Mesenteric fat pad (tissue), 1 donor: ENCODE data around the gene SNX14. TPM values are rescaled to one million over a fixed set of nuclear protein-coding genes. Genes with fewer than 3 reads are reported as not detected.
"Not testable (repeated sequence)": the region's sequence is repeated elsewhere in the genome, so short reads cannot be mapped to it uniquely, and the experiment has no call there.

ENCODE experiments used
- DNase-seq: peaks from one replicate; pipeline ENCODE4 v3.0.0-alpha.2; 2020; ENCODE audit warnings: low spot score
- total RNA-seq: library from RNA; stranded (reverse); fragmentation: NEBNext Ultra II Directional; extraction: Animal tissue kit (Norgen Biotek cat#: 25700); gene quantifications from one replicate; pipeline ENCODE4 v1.2.1, GENCODE V29; 2021
- donor health status: DM: yes; HTN: yes; CAD: no.

SNX14 gene
- total RNA-seq, 1 donor from 2014 or later, result 57.2 TPM

- DNase-seq, result no peak
These were observed 1.6 kb downstream of the SNX14 start for GRCh38 chr6:85592033-85592432.

DNA sequence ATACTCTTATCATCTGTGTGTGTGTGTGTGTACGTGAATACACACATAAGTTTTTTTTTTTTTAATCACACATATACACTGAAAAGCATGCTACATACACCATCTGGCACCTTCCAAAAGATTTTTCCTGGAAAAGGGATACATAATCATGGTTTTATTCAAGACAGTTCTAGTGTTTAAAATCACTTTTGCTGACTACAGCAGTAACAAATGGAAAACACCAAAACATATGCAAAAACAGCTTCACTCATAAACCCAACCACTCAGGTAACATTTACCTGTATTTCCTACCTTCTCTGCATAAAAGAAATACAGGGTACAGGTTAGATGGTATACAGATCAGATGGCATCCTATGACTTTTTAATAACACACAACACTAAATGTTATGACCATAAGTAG lies 2.5 kb downstream of the SNX14 start:
- no peak for DNase-seq

GRCh38 chr6:85585741-85586140 lies 7.9 kb downstream of the SNX14 start:
- DNase-seq, result no peak

- DNase-seq, result not testable (repeated sequence)
These were observed 10.8 kb downstream of the SNX14 start for GRCh38 chr6:85582832-85583231.

DNA sequence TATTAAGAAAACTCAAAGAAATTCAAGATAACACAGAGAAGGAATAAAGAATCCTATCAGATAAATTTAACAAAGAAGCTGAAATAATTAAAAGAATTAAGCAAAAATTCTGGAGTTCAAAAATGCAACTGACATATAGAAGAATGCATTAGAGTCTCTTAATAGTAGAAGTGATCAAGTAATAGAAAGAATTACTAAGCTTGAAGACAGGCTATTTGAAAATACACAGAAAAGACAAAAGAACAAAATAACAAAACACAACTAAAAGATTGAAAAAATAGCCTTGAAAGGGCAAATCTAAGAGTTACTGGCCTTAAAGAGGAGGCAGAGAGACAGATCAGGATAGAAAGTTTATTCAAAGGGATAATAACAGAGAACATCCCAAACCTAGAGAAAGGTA lies 12.1 kb downstream of the SNX14 start:
- no peak for DNase-seq

GRCh38 chr6:85580878-85581267 lies 12.8 kb downstream of the SNX14 start:
- no peak for DNase-seq

GRCh38 chr6:85580118-85580877 lies 13.4 kb downstream of the SNX14 start:
- no peak for DNase-seq

DNA sequence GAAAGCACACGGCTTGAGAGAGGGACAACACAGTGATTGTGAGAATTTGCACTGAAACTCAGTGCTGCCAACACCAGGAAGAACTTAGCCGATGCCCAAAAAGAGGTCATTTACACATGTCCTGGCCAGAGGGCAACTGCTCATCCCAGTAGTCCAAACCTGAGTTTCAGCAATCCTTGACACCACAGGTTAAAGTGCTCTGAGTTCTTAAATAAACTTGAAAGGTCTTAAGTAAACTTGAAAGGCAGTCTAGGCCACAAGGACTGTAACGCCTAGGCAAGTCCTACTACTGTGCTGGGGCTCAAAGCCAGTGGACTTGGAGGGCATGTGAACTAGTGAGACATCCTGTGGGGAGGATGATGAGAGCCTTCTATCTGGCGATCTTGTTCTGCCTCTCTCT lies 14.1 kb downstream of the SNX14 start:
- DNase-seq, result no peak

DNA sequence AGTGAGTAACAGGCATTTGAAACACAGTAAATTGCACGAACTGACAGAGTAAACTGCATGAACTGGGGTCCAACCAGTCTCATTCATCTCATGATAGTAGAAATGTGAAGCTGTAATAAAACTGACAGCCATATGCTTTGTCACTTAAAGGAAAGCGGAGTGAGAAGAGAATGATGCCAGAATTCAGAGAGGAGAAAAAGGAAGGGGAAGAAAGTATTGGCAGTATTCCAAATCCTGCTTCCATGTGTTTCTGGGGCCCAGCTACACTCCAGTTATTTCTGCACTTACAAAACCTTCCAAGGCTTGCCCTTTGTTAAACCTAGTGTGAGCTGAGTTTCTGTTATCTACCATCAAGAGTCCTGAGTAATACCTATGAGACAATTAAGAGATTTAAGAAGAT lies 17.2 kb downstream of the SNX14 start:
- no peak for DNase-seq

- no peak for DNase-seq
These were observed 18.6 kb downstream of the SNX14 start for GRCh38 chr6:85574932-85575598.

DNA sequence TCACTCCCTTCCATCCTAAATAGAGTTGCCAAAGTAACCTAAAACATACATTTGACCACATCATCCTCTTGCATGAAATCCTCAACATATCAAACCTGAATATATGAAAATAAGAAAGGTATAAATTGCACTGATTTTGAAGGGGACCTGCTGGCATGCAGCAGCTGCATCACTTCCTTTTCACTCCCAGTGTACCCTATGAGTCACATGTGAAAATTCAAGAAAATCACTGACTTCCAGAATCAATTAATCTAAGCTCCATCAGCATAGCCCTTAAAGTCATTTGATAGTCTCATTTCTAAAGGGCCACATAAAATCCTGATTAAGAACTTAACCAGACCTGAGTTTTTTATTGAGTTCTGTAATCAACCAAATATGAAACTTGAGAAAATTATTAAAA lies 24.3 kb downstream of the SNX14 start:
- DNase-seq, result no peak

DNA sequence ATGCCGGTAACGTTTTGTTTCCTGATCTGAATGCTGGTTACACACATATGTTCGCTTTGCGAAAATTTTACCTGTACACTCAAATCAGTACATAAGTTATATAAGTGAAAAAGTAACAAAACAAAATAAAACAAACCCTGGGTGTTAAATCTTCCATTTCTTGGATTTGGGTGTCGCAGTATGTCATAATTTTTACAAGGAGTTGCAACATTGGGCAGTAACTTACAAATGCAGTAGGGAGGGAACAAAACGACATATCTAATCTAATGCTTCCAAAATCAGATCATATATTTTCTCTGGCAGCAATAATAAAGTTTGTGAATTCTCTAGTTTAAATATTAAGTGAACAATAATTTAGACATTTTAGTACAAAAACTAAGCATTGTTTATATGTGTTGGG lies 25.2 kb downstream of the SNX14 start:
- DNase-seq, result no peak

DNA sequence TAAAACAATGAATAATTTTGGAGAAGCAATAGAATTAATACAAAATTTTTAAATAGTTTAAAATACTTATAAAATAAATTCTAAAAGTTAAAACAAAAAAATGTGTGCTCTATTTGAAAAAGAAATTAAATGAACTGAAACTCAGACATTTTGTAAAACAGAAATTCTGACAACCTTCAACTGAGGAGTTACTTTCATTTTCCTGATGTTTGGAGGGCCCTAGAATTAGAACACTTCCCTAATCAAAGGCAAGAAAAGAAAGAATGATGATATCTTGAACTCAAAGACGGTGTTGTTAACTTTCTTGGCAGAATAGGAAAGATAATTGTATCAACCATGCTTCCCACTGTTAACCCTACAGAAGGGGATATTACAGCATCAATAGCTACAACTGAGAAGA lies 27.9 kb downstream of the SNX14 start:
- DNase-seq, result no peak

DNA sequence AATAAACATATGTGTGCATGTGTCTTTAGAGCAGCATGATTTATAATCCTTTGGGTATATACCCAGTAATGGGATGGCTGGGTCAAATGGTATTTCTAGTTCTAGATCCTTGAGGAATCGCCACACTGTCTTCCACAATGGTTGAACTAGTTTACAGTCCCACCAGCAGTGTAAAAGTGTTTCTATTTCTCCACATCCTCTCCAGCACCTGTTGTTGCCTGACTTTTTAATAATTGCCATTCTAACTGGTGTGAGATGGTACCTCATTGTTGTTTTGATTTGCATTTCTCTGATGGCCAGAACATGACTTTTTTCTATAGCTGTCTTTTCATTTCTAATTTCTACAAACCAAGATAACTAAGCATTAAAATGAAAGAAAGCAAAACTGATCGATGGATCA lies 29.4 kb downstream of the SNX14 start:
- DNase-seq, result not testable (repeated sequence)

DNA sequence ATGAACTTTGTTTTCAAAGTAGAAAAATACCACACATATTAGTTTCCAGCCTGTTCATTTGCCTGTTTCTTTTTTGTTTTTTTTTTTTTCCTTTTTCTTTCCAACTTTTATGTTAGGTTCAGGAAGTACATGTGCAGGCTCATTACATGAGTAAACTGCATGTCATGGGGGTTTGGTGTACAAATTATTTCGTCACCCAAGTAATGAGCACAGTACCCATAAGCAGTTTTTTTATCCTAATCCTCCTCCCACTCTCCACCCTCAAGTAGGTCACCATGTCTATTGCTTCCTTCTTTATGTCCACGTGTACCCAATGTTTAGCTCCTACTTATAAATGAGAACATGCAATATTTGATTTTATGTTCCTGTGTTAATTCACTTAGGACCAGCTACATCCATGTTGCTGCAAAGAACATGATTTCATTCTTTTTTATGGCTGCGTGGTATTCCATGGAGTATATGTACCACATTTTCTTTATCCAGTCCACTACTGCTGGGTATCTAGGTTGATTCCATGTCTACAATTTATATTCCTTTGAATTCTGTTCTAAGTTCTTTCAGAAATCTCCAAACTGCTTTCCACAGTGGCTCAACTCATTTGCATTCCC lies 31.8 kb downstream of the SNX14 start:
- no peak for DNase-seq

GRCh38 chr6:85556992-85557668 lies 36.5 kb downstream of the SNX14 start:
- DNase-seq, result no peak

- DNase-seq, result no peak
These were observed 41.0 kb downstream of the SNX14 start for GRCh38 chr6:85552652-85553051.

DNA sequence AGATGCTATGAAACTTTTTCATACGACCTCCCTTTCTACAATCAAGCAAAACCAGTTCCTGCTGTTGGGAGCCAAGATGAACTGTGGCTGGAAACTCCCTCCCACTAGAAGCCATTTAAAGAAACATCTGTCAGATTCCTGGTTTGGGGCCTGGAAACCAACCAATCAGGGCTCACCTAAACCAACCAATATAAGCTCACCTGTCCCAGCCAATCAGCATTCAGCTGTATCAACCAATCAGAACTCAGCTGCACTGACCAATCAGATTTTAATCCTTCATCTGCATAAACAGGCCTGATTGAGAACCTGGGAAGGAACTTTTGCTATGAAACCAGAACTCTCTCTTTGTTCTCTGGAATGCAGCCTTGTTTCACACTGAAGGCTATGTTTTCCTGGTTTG lies 42.4 kb downstream of the SNX14 start:
- DNase-seq, result no peak

DNA sequence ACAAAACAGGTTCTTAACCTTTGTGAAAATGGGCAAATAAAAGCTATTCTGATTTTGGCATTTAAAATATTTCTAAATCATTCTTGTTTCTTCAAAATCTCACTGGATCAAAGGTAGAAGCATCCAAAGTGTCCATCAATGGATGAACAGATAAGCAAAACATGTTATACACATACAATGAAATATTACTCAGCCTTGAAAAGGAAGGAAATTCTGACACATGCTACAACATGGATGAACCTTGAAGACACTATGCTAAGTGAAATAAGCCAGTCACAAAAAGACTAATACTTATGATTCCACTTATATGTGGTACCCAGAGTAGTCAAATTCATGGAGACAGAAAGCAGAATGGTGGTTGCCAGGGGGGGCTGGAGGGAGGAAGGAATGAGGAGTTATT lies 45.9 kb downstream of the SNX14 start:
- no peak for DNase-seq

- DNase-seq, result no peak
These were observed 48.9 kb downstream of the SNX14 start for GRCh38 chr6:85544776-85545175.

- DNase-seq, result no peak
These were observed 56.6 kb downstream of the SNX14 start for GRCh38 chr6:85537055-85537494.

GRCh38 chr6:85524281-85524680 lies 69.4 kb downstream of the SNX14 start:
- DNase-seq, result not testable (repeated sequence)
